GM12892 (cell line): ENCODE measurements around the gene DTNBP1.
A peak's percentile ranks its signal among the peaks of the same experiment; 100 is the strongest.

Source experiments
- DNase-seq: peaks from one replicate; pipeline ENCODE4 v3.0.0; 2011; ENCODE audit not compliant: insufficient read length
- FAIRE-seq: peaks from 2 replicates; lab custom pipeline; 2011; peaks lifted over from hg19 to GRCh38; lab: Jason Lieb, UNC
- POLR2A ChIP-seq: IDR thresholded peaks from 2 replicates; pipeline ENCODE4 v1.6.1; 2011; ENCODE audit warnings: low read depth, low read length, control low read depth
- POLR2AphosphoS5 ChIP-seq: IDR thresholded peaks from 2 replicates; pipeline ENCODE4 v1.6.1; 2011; ENCODE audit warnings: low read depth, low read length, control low read depth
- TAF1 ChIP-seq: IDR thresholded peaks from 2 replicates; pipeline ENCODE4 v1.6.1; 2011; ENCODE audit warnings: low read depth, mild to moderate bottlenecking, control low read depth, low read length, borderline replicate concordance

DTNBP1 gene

GRCh38 chr6:15521582-15521981 is 141.2 kb downstream of the DTNBP1 start:
- DNase-seq (no peak), FAIRE-seq (no peak)
- no peak for TF ChIP-seq POLR2A
- no peak for TF ChIP-seq TAF1
- no peak for TF ChIP-seq POLR2AphosphoS5

- no peak for DNase-seq
- no peak for TF ChIP-seq POLR2AphosphoS5
- no peak for FAIRE-seq
These were observed 142.1 kb downstream of the DTNBP1 start for GRCh38 chr6:15520626-15521203.

GRCh38 chr6:15519681-15520080 is 143.1 kb downstream of the DTNBP1 start:
- no peak for DNase-seq
- no peak for TF ChIP-seq POLR2A
- no peak for TF ChIP-seq POLR2AphosphoS5
- no peak for TF ChIP-seq TAF1
- no peak for FAIRE-seq

- TF ChIP-seq POLR2AphosphoS5 (no peak; the same call in 1 of the 2 replicates), POLR2A (no peak), TAF1 (no peak)
- DNase-seq (no peak), FAIRE-seq (no peak)
These were observed 143.9 kb downstream of the DTNBP1 start for GRCh38 chr6:15518878-15519277.

GRCh38 chr6:15518057-15518456 is 144.8 kb downstream of the DTNBP1 start:
- TF ChIP-seq POLR2A, result no peak
- TF ChIP-seq TAF1, result no peak
- no peak for TF ChIP-seq POLR2AphosphoS5
- FAIRE-seq (no peak), DNase-seq (no peak)

- FAIRE-seq (no peak), DNase-seq (no peak)
- no peak for TF ChIP-seq POLR2A
- TF ChIP-seq POLR2AphosphoS5, result no peak
- no peak for TF ChIP-seq TAF1
These were observed 145.2 kb downstream of the DTNBP1 start for GRCh38 chr6:15517600-15517999.

GRCh38 chr6:15516923-15517560 is 145.8 kb downstream of the DTNBP1 start:
- FAIRE-seq, result no peak
- TF ChIP-seq POLR2AphosphoS5 (no peak), POLR2A (no peak), TAF1 (no peak)
- DNase-seq, result no peak

GRCh38 chr6:15516378-15516777 is 146.4 kb downstream of the DTNBP1 start:
- TF ChIP-seq POLR2A (no peak), POLR2AphosphoS5 (no peak), TAF1 (no peak)
- no peak for FAIRE-seq
- DNase-seq, result no peak

- FAIRE-seq, result no peak
- TF ChIP-seq POLR2AphosphoS5 (no peak), POLR2A (no peak)
- DNase-seq, result no peak
These were observed 147.0 kb downstream of the DTNBP1 start for GRCh38 chr6:15515660-15516375.

- TF ChIP-seq TAF1, result no peak
- TF ChIP-seq POLR2AphosphoS5, result no peak
- no peak for TF ChIP-seq POLR2A
- DNase-seq (no peak), FAIRE-seq (no peak)
These were observed 147.6 kb downstream of the DTNBP1 start for GRCh38 chr6:15515226-15515625.

GRCh38 chr6:15513801-15514711 is 148.8 kb downstream of the DTNBP1 start:
- no peak for DNase-seq
- no peak for FAIRE-seq
- TF ChIP-seq TAF1 (no peak), POLR2A (no peak), POLR2AphosphoS5 (0 out of 2 replicates have a peak, but pooled peaks have one; percentile 19)
